ENCODE measurements around the gene DYRK4.
"Not testable (repeated sequence)": the region's sequence is repeated elsewhere in the genome, so short reads cannot be mapped to it uniquely, and the experiment has no call there.

Gene DYRK4

GRCh38 chr12:4562034-4562657, at the start of gene DYRK4:
DYRK4 (plus strand) TSS chr12:4562208; CDS start chr12:4562246, 38 bp downstream.
- peak; percentile 48 for DNase-seq

GRCh38 chr12:4518106-4518728, 43.8 kb upstream of the DYRK4 start:
- no peak for DNase-seq

GRCh38 chr12:4523443-4523842, 38.6 kb upstream of the DYRK4 start:
- not testable (repeated sequence) for DNase-seq

- DNase-seq: peak; percentile 4
Measured at GRCh38 chr12:4526923-4527546, 35.0 kb upstream of the DYRK4 start.

- DNase-seq: no peak
Measured at GRCh38 chr12:4530160-4530559, 31.8 kb upstream of the DYRK4 start.

GRCh38 chr12:4530982-4531586, 30.9 kb upstream of the DYRK4 start:
- DNase-seq: no peak

- DNase-seq: no peak
Measured at GRCh38 chr12:4535092-4535491, 26.9 kb upstream of the DYRK4 start.

- no peak for DNase-seq
Measured at GRCh38 chr12:4535871-4536270, 26.1 kb upstream of the DYRK4 start.

- peak; percentile 94 for DNase-seq
Measured at GRCh38 chr12:4538207-4539160, 23.5 kb upstream of the DYRK4 start, which contains the start of gene RAD51AP1. RAD51AP1 (plus strand) TSS chr12:4538890; CDS start chr12:4538940, 50 bp downstream.

GRCh38 chr12:4539167-4539870, 22.7 kb upstream of the DYRK4 start:
- no peak for DNase-seq

GRCh38 chr12:4540170-4540569, 21.8 kb upstream of the DYRK4 start:
- DNase-seq: no peak

GRCh38 chr12:4540638-4541037, 21.4 kb upstream of the DYRK4 start:
- DNase-seq: no peak

GRCh38 chr12:4545195-4545594, 16.8 kb upstream of the DYRK4 start:
- DNase-seq: no peak

GRCh38 chr12:4552191-4552590, 9.8 kb upstream of the DYRK4 start:
- no peak for DNase-seq

- DNase-seq: no peak
Measured at GRCh38 chr12:4553943-4554342, 8.1 kb upstream of the DYRK4 start.

GRCh38 chr12:4555804-4556203, 6.2 kb upstream of the DYRK4 start:
- no peak for DNase-seq

- DNase-seq: no peak
Measured at GRCh38 chr12:4556735-4557530, 5.1 kb upstream of the DYRK4 start.

- no peak for DNase-seq
Measured at GRCh38 chr12:4557586-4557985, 4.4 kb upstream of the DYRK4 start.

- DNase-seq: no peak
Measured at GRCh38 chr12:4558171-4558570, 3.8 kb upstream of the DYRK4 start.

GRCh38 chr12:4563336-4563735, 1.3 kb downstream of the DYRK4 start:
- no peak for DNase-seq

- DNase-seq: no peak
Measured at GRCh38 chr12:4564818-4565217, 2.8 kb downstream of the DYRK4 start.
